Upper lobe of left lung (tissue), 6 donors: ENCODE results near the gene HTR2B. TPM values are rescaled to one million over a fixed set of nuclear protein-coding genes. Genes with fewer than 3 reads are reported as not detected.

Experiments used
- ATAC-seq, 2 donors: fragments of 200-7000 bp; cut with Tn5 transposase; one replicate each; pipeline ENCODE4 v1.9.1; 2022; ENCODE audit warnings: mild to moderate bottlenecking in 2 of 2, moderate library complexity in 2 of 2; ENCODE audit not compliant: low FRiP score in 2 of 2
- DNase-seq, 2 donors: peaks; one replicate each; pipeline ENCODE4 v3.0.0-alpha.2; 2019 to 2020
- H3K27ac ChIP-seq, 4 donors: fragments of 200-600 bp; sonication (generic); one replicate each; pipeline ENCODE4 v1.5.1; 2016 to 2019
- H3K27me3 ChIP-seq, 4 donors: fragments of 200-600 bp; sonication (generic); one replicate each; pipeline ENCODE4 v1.5.1; 2017 to 2019
- H3K36me3 ChIP-seq, 4 donors: fragments of 200-600 bp; sonication (generic); one replicate each; pipeline ENCODE4 v1.5.1; 2016 to 2019
- H3K4me1 ChIP-seq, 4 donors: fragments of 200-600 bp; sonication (generic); one replicate each; pipeline ENCODE4 v1.5.1; 2018 to 2019
- H3K4me3 ChIP-seq, 4 donors: fragments of 200-600 bp; sonication (generic); one replicate each; pipeline ENCODE4 v1.5.1; 2017 to 2019; ENCODE audit warnings: mild to moderate bottlenecking in 2 of 4, moderate library complexity in 1 of 4
- H3K9me3 ChIP-seq, 4 donors: fragments of 200-600 bp; sonication (generic); one replicate each; pipeline ENCODE4 v1.5.1; 2018 to 2019
- CTCF ChIP-seq, 6 experiments: fragments of 450-650 bp in 4 of 6; fragments of 200-600 bp in 2 of 6; sonication (generic) in 2 of 6; IDR thresholded peaks; one replicate each; pipeline ENCODE4 v1.5.1; 2016 to 2019; ENCODE audit warnings: antibody characterized with exemption in 6 of 6
- EP300 ChIP-seq, 4 donors: sonication (generic); formaldehyde crosslinking; IDR thresholded peaks; one replicate each; pipeline ENCODE4 v1.5.1; 2017; ENCODE audit warnings: antibody characterized with exemption in 4 of 4, control low read depth in 2 of 4
- POLR2A ChIP-seq, 4 donors: fragments of 450-650 bp; IDR thresholded peaks; one replicate each; pipeline ENCODE4 v1.5.1; 2016 to 2017; ENCODE audit warnings: antibody characterized with exemption in 4 of 4, mild to moderate bottlenecking in 2 of 4
- POLR2AphosphoS5 ChIP-seq, 2 donors: sonication (generic); formaldehyde crosslinking; IDR thresholded peaks; one replicate each; pipeline ENCODE4 v1.5.1; 2017; ENCODE audit warnings: antibody characterized with exemption in 2 of 2
- WGBS, 2 donors: methylation state at CpG; one replicate each; pipeline ENCODE4 v1.1.5; 2017 to 2018; 5-methylcytosine and 5-hydroxymethylcytosine counted together
- total RNA-seq, 6 donors: library from RNA; depleted of rRNA in 4 of 6; stranded (reverse); fragments of >200 nt in 4 of 6; gene quantifications; one replicate each; pipeline versions ENCODE4 v1.1.0 to v1.2.1, GENCODE V29; 2016 to 2021
- donor health status: DM: no; HTN: no; CAD: no; lungs with moderate emphysema.
- donor health status: DM: no; HTN: yes; CAD: no; lungs with severe emphysema.

The HTR2B gene
- total RNA-seq: 1 to 10 TPM in 1 of 6 donors, under 1 TPM in 4, not detected in 1; 0.15 to 1.0 (median 0.37) TPM

- DNase-seq (no peak), ATAC-seq (no peak)
- Histone ChIP-seq H3K9me3 (no peaks in the 10 kb centered on the region), H3K4me3 (peak within 1 kb of the TSS in 1 of 4 donors; percentile 18), H3K27ac (no peak within 1 kb of the TSS), H3K36me3 (no peaks in the 10 kb centered on the region), H3K27me3 (no peaks in the 10 kb centered on the region), H3K4me1 (peaks cover 0 to 17% (median 4%) of the 10 kb centered on the region in 4 donors)
- no peak for TF ChIP-seq POLR2AphosphoS5 (IDR thresholded peaks at IDR 0.05)
- no peak for TF ChIP-seq EP300 (IDR thresholded peaks at IDR 0.05)
- no peak for TF ChIP-seq CTCF (IDR thresholded peaks at IDR 0.05)
- no peak for TF ChIP-seq POLR2A (IDR thresholded peaks at IDR 0.05)
- WGBS, 2 donors: 51 to 52% methylated on average over 5 of the region's 5 CpGs
These were observed at the start of gene HTR2B for GRCh38 chr2:231124838-231125568. Gene HTR2B, minus strand, starts transcription at chr2:231125042. Its CDS starts 1,278 bp downstream, at chr2:231123764.

- no peaks in the 10 kb centered on the region for H3K27me3 ChIP-seq
- no peak for TF ChIP-seq POLR2A (IDR thresholded peaks at IDR 0.05)
- TF ChIP-seq CTCF (IDR thresholded peaks at IDR 0.05): no peak
- no peak for TF ChIP-seq EP300 (IDR thresholded peaks at IDR 0.05)
- no peak for TF ChIP-seq POLR2AphosphoS5 (IDR thresholded peaks at IDR 0.05)
- no peak overlapping the region for H3K4me3 ChIP-seq
- H3K9me3 ChIP-seq: no peaks in the 10 kb centered on the region
- ATAC-seq (no peak), DNase-seq (no peak)
- peak overlapping the region in 2 of 4 donors; percentile 25 to 46 for H3K27ac ChIP-seq
- H3K36me3 ChIP-seq: peaks cover 4 to 31% (median 15%) of the 10 kb centered on the region in 4 donors
- 36 to 38% methylated on average over 2 of the region's 2 CpGs for WGBS, 2 donors
- H3K4me1 ChIP-seq: peaks cover 0 to 8% (median 6%) of the 10 kb centered on the region in 4 donors
These were observed 49.4 kb upstream of the HTR2B start for GRCh38 chr2:231174211-231174651.

- Histone ChIP-seq H3K36me3 (peaks cover 7 to 43% (median 19%) of the 10 kb centered on the region in 4 donors), H3K9me3 (no peaks in the 10 kb centered on the region), H3K27me3 (no peaks in the 10 kb centered on the region), H3K4me1 (peaks cover 0 to 8% (median 6%) of the 10 kb centered on the region in 4 donors), H3K4me3 (no peak overlapping the region), H3K27ac (no peak overlapping the region)
- TF ChIP-seq EP300 (IDR thresholded peaks at IDR 0.05) (no peak), POLR2A (IDR thresholded peaks at IDR 0.05) (no peak), POLR2AphosphoS5 (IDR thresholded peaks at IDR 0.05) (no peak)
- ATAC-seq (no peak), DNase-seq (no peak)
- 89 to 92% methylated on average over 3 of the region's 3 CpGs for WGBS, 2 donors
These were observed 47.2 kb upstream of the HTR2B start for GRCh38 chr2:231172025-231172424.

- Histone ChIP-seq H3K36me3 (peaks cover 13 to 59% (median 37%) of the 10 kb centered on the region in 4 donors), H3K27ac (no peak overlapping the region), H3K4me3 (no peak overlapping the region), H3K27me3 (no peaks in the 10 kb centered on the region), H3K4me1 (peaks cover 0 to 7% (median 4%) of the 10 kb centered on the region in 4 donors), H3K9me3 (no peaks in the 10 kb centered on the region)
- 63 to 72% methylated on average over 1 of the region's 1 CpG for WGBS, 2 donors
- DNase-seq (no peak), ATAC-seq (no peak)
- TF ChIP-seq CTCF (IDR thresholded peaks at IDR 0.05) (no peak), POLR2A (IDR thresholded peaks at IDR 0.05) (no peak), POLR2AphosphoS5 (IDR thresholded peaks at IDR 0.05) (no peak), EP300 (IDR thresholded peaks at IDR 0.05) (no peak)
These were observed 45.2 kb upstream of the HTR2B start for GRCh38 chr2:231170055-231170454.

GRCh38 chr2:231169488-231169887 lies 44.6 kb upstream of the HTR2B start:
- H3K36me3 ChIP-seq: peaks cover 13 to 62% (median 37%) of the 10 kb centered on the region in 4 donors

More at GRCh38 chr2:231169488-231169887, 44.6 kb upstream of the HTR2B start:
- TF ChIP-seq EP300 (IDR thresholded peaks at IDR 0.05) (no peak), POLR2A (IDR thresholded peaks at IDR 0.05) (no peak), POLR2AphosphoS5 (IDR thresholded peaks at IDR 0.05) (no peak), CTCF (IDR thresholded peaks at IDR 0.05) (no peak)
- H3K27ac ChIP-seq: no peak overlapping the region
- WGBS, 2 donors: 75 to 95% methylated on average over 3 of the region's 3 CpGs
- ATAC-seq (no peak), DNase-seq (no peak)
- no peaks in the 10 kb centered on the region for H3K9me3 ChIP-seq
- peaks cover 0 to 5% (median 3%) of the 10 kb centered on the region in 4 donors for H3K4me1 ChIP-seq
- H3K27me3 ChIP-seq: no peaks in the 10 kb centered on the region
- H3K4me3 ChIP-seq: no peak overlapping the region
